Trophoblast cell (in vitro differentiated cells and primary cell): ENCODE results near the gene RAB3GAP1.

Experiments used
- DNase-seq, 2 donors: peaks; one replicate each; pipeline ENCODE4 v3.0.0-alpha.2; 2016
- H2AFZ ChIP-seq: 2 replicates; pipeline ENCODE4 v1.6.1; 2013; ENCODE audit warnings: low read length, moderate library complexity, mild to moderate bottlenecking; ENCODE audit not compliant: insufficient read depth, poor library complexity
- H2AK5ac ChIP-seq: 2 replicates; pipeline ENCODE4 v1.6.1; 2013; ENCODE audit warnings: mild to moderate bottlenecking, low read length
- H2BK120ac ChIP-seq: 2 replicates; pipeline ENCODE4 v1.6.1; 2013; ENCODE audit warnings: low read length, mild to moderate bottlenecking, moderate library complexity; ENCODE audit not compliant: insufficient read depth, poor library complexity
- H2BK12ac ChIP-seq: 2 replicates; pipeline ENCODE4 v1.6.1; 2013; ENCODE audit warnings: mild to moderate bottlenecking, low read length, moderate library complexity
- H2BK5ac ChIP-seq: 2 replicates; pipeline ENCODE4 v1.6.1; 2013; ENCODE audit warnings: low read length, low read depth, moderate library complexity, mild to moderate bottlenecking; ENCODE audit not compliant: poor library complexity
- H3K14ac ChIP-seq: 2 replicates; pipeline ENCODE4 v1.6.1; 2013; ENCODE audit warnings: mild to moderate bottlenecking, low read length
- H3K18ac ChIP-seq: 2 replicates; pipeline ENCODE4 v1.6.1; 2013; ENCODE audit warnings: mild to moderate bottlenecking, low read length
- H3K23ac ChIP-seq: 2 replicates; pipeline ENCODE4 v1.6.1; 2013; ENCODE audit warnings: low read length
- H3K27ac ChIP-seq: 2 replicates; pipeline ENCODE4 v1.5.1; 2013; ENCODE audit warnings: low read depth, mild to moderate bottlenecking, inconsistent platforms, low read length, moderate library complexity
- H3K27me3 ChIP-seq: 2 replicates; pipeline ENCODE4 v1.6.1; 2013; ENCODE audit warnings: inconsistent platforms, mild to moderate bottlenecking, low read length, moderate library complexity; ENCODE audit not compliant: insufficient read depth
- H3K36me3 ChIP-seq, 2 experiments: 1 replicate in 1 of 2; 2 replicates in 1 of 2; pipeline ENCODE4 v1.6.1; 2013; ENCODE audit warnings: low read length in 2 of 2, mild to moderate bottlenecking in 2 of 2, moderate library complexity in 1 of 2; ENCODE audit not compliant: insufficient read depth in 2 of 2, control insufficient read depth in 1 of 2
- H3K4ac ChIP-seq: 2 replicates; pipeline ENCODE4 v1.6.1; 2013; ENCODE audit warnings: low read depth, mild to moderate bottlenecking, low read length, moderate library complexity
- H3K4me1 ChIP-seq, 2 experiments: 1 replicate in 1 of 2; 2 replicates in 1 of 2; pipeline ENCODE4 v1.6.1; 2013; ENCODE audit warnings: low read length in 2 of 2, mild to moderate bottlenecking in 2 of 2, moderate library complexity in 1 of 2; ENCODE audit not compliant: insufficient read depth in 2 of 2, control insufficient read depth in 1 of 2
- H3K4me2 ChIP-seq: 2 replicates; pipeline ENCODE4 v1.6.1; 2013; ENCODE audit warnings: inconsistent platforms, mild to moderate bottlenecking, low read length, moderate library complexity
- H3K4me3 ChIP-seq: 2 replicates; pipeline ENCODE4 v1.5.1; 2013; ENCODE audit warnings: mild to moderate bottlenecking, low read depth, low read length, inconsistent platforms
- H3K79me1 ChIP-seq: one replicate; pipeline ENCODE4 v1.6.1; 2013; ENCODE audit warnings: low read length
- H3K79me2 ChIP-seq: 2 replicates; pipeline ENCODE4 v1.6.1; 2013; ENCODE audit warnings: low read length, mild to moderate bottlenecking; ENCODE audit not compliant: control insufficient read depth, insufficient read depth, poor library complexity
- H3K9ac ChIP-seq: 2 replicates; pipeline ENCODE4 v1.6.1; 2013; ENCODE audit warnings: mild to moderate bottlenecking, low read length
- H3K9me3 ChIP-seq: 2 replicates; pipeline ENCODE4 v1.6.1; 2013; ENCODE audit warnings: low read depth, mild to moderate bottlenecking, control low read depth, inconsistent platforms, low read length; ENCODE audit not compliant: insufficient read depth
- H4K12ac ChIP-seq: 2 replicates; pipeline ENCODE4 v1.6.1; 2013; ENCODE audit warnings: low read depth, mild to moderate bottlenecking, low read length, moderate library complexity
- H4K8ac ChIP-seq: 2 replicates; pipeline ENCODE4 v1.6.1; 2013; ENCODE audit warnings: low read depth, mild to moderate bottlenecking, low read length, moderate library complexity
- H4K91ac ChIP-seq: one replicate; pipeline ENCODE4 v1.6.1; 2013; ENCODE audit warnings: low read depth, mild to moderate bottlenecking, low read length, moderate library complexity
- WGBS: extraction: QIAGEN DNeasy Blood & Tissue Kit; methylation state at CpG from one replicate; pipeline ENCODE4 v1.1.7; 2013; ENCODE audit warnings: missing lambda C conversion rate; ENCODE audit not compliant: insufficient read length, insufficient coverage; ENCODE audit errors: extremely low coverage; 5-methylcytosine and 5-hydroxymethylcytosine counted together

Gene RAB3GAP1

GRCh38 chr2:135048122-135048521 is 4.0 kb upstream of the RAB3GAP1 start:
- peaks cover 4% of the 10 kb centered on the region for H3K79me1 ChIP-seq
- no peak overlapping the region for H2AFZ ChIP-seq
- H3K27me3 ChIP-seq = no peaks in the 10 kb centered on the region
- H3K27ac ChIP-seq = no peak overlapping the region
- no peak overlapping the region for H3K23ac ChIP-seq
- no peak overlapping the region for H3K14ac ChIP-seq
- H3K4ac ChIP-seq = no peak overlapping the region
- H3K9ac ChIP-seq = no peak overlapping the region
- no peaks in the 10 kb centered on the region for H3K36me3 ChIP-seq
- H2AK5ac ChIP-seq = no peak overlapping the region
- no peak for DNase-seq
- H3K18ac ChIP-seq = no peak overlapping the region
- H3K9me3 ChIP-seq = no peaks in the 10 kb centered on the region
- no peak overlapping the region for H3K4me2 ChIP-seq
- H3K79me2 ChIP-seq = peaks cover 9% of the 10 kb centered on the region
- no peak overlapping the region for H2BK12ac ChIP-seq
- WGBS = no CpG with 5 or more reads among the region's 6 CpGs
- no peak overlapping the region for H4K91ac ChIP-seq
- no peaks in the 10 kb centered on the region for H3K4me1 ChIP-seq
- H2BK5ac ChIP-seq = no peak overlapping the region
- no peak overlapping the region for H4K12ac ChIP-seq
- no peak overlapping the region for H3K4me3 ChIP-seq
- H2BK120ac ChIP-seq = no peak overlapping the region
- no peak overlapping the region for H4K8ac ChIP-seq

- Histone ChIP-seq H3K27me3 (no peaks in the 10 kb centered on the region), H4K91ac (no peak overlapping the region), H2BK5ac (no peak overlapping the region), H2AK5ac (no peak overlapping the region), H3K79me1 (peaks cover 4% of the 10 kb centered on the region), H3K36me3 (no peaks in the 10 kb centered on the region), H2BK120ac (no peak overlapping the region), H3K9ac (no peak overlapping the region), H4K12ac (no peak overlapping the region), H3K4me2 (no peak overlapping the region), H2BK12ac (no peak overlapping the region), H3K4ac (no peak overlapping the region), H3K18ac (no peak overlapping the region), H2AFZ (no peak overlapping the region), H3K79me2 (peaks cover 9% of the 10 kb centered on the region), H3K4me3 (no peak overlapping the region), H3K23ac (no peak overlapping the region), H4K8ac (no peak overlapping the region), H3K4me1 (no peaks in the 10 kb centered on the region), H3K9me3 (no peaks in the 10 kb centered on the region), H3K27ac (no peak overlapping the region), H3K14ac (no peak overlapping the region)
- WGBS = no CpG with 5 or more reads among the region's 3 CpGs
- DNase-seq = no peak
Measured at GRCh38 chr2:135050132-135050531, 2.0 kb upstream of the RAB3GAP1 start.

- no peak overlapping the region for H3K14ac ChIP-seq
- no peak overlapping the region for H2BK5ac ChIP-seq
- H3K18ac ChIP-seq = no peak overlapping the region
- no peak overlapping the region for H3K9ac ChIP-seq
- no peaks in the 10 kb centered on the region for H3K36me3 ChIP-seq
- H3K27ac ChIP-seq = no peak overlapping the region
- no peaks in the 10 kb centered on the region for H3K27me3 ChIP-seq
- H2BK120ac ChIP-seq = no peak overlapping the region
- DNase-seq = no peak
- no peak overlapping the region for H4K91ac ChIP-seq
- no peak overlapping the region for H3K4me2 ChIP-seq
- peaks cover 9% of the 10 kb centered on the region for H3K79me2 ChIP-seq
- no peak overlapping the region for H3K4me3 ChIP-seq
- H3K4ac ChIP-seq = no peak overlapping the region
- no peak overlapping the region for H4K12ac ChIP-seq
- H2AFZ ChIP-seq = no peak overlapping the region
- peaks cover 4% of the 10 kb centered on the region for H3K79me1 ChIP-seq
- no peak overlapping the region for H3K23ac ChIP-seq
- no peaks in the 10 kb centered on the region for H3K9me3 ChIP-seq
- no peak overlapping the region for H4K8ac ChIP-seq
- no peak overlapping the region for H2AK5ac ChIP-seq
- no CpG with 5 or more reads among the region's 6 CpGs for WGBS
- H3K4me1 ChIP-seq = peaks cover 0 to 2% of the 10 kb centered on the region in 2 experiments
- H2BK12ac ChIP-seq = no peak overlapping the region
Measured at GRCh38 chr2:135050684-135051083, 1.4 kb upstream of the RAB3GAP1 start.

- Histone ChIP-seq H3K23ac (no peak overlapping the region), H3K36me3 (peaks cover 0 to 5% of the 10 kb centered on the region in 2 experiments), H3K4ac (peak overlapping the region; percentile 100), H2BK12ac (no peak overlapping the region), H3K79me2 (peaks cover 9% of the 10 kb centered on the region), H3K14ac (peak overlapping the region; percentile 21), H3K4me1 (peaks cover 0 to 2% of the 10 kb centered on the region in 2 experiments), H2BK120ac (no peak overlapping the region), H3K79me1 (peaks cover 4% of the 10 kb centered on the region), H2AFZ (no peak overlapping the region), H3K9ac (no peak overlapping the region), H2BK5ac (no peak overlapping the region), H2AK5ac (no peak overlapping the region), H4K8ac (no peak overlapping the region), H3K27ac (peak overlapping the region; percentile 93), H4K12ac (no peak overlapping the region), H3K9me3 (no peaks in the 10 kb centered on the region), H3K18ac (no peak overlapping the region), H3K4me2 (peak overlapping the region; percentile 88), H4K91ac (no peak overlapping the region), H3K4me3 (peak overlapping the region; percentile 96), H3K27me3 (no peaks in the 10 kb centered on the region)
- peak in 1 of 2 donors; percentile 32 for DNase-seq
- no CpG with 5 or more reads among the region's 15 CpGs for WGBS
Measured at GRCh38 chr2:135052997-135053474, 944 bp downstream of the RAB3GAP1 start.
